ENCODE data around the gene MXD3. TPM values are rescaled to one million over a fixed set of nuclear protein-coding genes. Genes with fewer than 3 reads are reported as not detected.

MXD3 gene, protein sequence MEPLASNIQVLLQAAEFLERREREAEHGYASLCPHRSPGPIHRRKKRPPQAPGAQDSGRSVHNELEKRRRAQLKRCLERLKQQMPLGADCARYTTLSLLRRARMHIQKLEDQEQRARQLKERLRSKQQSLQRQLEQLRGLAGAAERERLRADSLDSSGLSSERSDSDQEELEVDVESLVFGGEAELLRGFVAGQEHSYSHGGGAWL
- total RNA-seq, result 32.0 and 68.0 TPM in 2 replicates

DNA sequence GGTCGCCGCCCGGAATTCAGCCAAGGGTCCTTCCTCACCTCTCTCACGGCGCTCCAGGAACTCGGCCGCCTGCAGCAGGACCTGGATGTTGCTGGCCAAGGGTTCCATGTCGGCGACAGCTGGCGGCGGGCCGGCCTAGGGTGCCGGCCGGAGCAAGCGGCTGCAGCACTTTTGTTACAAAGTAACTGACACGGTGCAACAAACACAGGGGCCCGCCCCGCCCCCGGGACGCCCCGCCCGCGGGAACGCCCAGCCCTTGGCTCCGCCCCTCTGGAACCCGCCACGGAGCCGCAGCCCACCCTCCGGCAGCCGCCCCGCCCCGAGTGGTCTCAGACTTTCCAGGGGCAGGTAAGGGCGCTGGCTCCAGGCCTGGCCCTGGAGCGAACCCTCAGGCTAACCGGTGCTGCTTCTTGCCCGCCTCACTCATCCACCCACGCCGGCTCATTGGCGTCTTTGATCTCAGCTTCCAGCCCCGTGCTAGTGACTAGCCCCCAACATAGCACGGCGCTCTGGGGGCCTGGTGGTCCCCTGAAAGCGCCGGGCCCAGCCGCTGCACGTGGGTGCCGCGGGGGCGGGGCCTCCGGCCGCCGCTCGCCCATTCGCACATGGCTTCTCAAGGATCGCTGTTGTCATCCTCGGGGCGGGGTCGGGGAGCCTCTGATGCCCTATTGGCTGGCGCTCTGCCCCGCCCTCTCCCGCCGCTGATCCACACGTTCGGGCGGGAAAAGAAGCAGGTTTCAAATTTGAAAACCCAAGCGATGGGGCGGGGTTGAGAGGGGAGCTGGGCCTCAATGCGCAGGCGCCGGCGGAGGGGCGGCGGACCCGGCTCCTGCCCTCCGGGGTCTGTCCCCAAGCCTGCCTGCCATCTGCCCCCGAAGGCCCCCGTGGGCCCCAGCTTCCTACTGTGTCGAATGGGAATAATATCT, at the start of gene MXD3:
MXD3 (minus strand) TSS at position 176 of the 926 bp plus-strand sequence; CDS start at position 108, 68 bp downstream.

DNA sequence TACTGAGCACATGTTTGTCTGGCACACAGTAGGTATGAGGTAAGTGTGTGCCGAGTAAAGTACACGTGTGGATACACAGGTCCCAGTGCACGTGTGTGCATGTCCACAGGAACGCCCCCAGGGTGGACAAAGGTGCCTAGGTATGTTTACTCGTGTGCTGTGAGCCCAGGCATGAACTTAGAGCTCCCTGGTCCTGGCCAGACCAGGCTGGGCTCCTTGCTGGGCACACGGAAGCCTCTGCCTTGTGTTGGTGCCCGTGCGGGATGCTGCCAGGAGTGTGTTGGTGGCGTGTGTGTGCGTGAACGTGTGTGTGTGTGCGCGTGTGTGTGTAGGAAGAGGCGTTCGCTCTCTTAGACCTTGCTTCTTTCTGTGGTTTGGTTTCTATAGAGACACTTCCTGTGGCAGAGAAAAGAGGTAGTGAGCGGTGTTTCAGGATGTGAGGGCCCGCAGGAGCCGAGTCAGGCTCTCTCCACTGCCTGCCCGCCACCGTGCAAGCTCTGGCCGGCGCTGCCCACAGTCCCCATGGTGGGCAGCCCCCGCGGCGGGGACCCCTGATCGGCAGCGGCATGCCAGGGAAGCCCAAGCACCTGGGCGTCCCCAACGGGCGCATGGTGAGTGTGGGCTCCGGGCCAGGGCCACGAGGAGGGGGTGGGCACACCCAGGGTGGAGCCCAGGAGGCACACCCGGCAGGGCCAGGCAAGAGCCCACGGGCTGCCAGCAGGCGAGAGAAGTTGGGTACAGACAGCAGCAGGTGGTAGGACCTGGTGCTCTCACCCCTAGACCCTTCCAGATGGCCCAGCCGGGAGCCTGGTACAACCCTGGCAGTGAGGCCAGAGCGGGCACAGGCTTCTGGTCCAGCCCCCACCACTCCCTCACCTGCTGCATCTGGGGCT, 46.0 kb upstream of the MXD3 start, which contains the start of gene RGS14:
RGS14 (plus strand) TSS at position 466 of the 893 bp plus-strand sequence; CDS start at position 567, 101 bp downstream.

DNA sequence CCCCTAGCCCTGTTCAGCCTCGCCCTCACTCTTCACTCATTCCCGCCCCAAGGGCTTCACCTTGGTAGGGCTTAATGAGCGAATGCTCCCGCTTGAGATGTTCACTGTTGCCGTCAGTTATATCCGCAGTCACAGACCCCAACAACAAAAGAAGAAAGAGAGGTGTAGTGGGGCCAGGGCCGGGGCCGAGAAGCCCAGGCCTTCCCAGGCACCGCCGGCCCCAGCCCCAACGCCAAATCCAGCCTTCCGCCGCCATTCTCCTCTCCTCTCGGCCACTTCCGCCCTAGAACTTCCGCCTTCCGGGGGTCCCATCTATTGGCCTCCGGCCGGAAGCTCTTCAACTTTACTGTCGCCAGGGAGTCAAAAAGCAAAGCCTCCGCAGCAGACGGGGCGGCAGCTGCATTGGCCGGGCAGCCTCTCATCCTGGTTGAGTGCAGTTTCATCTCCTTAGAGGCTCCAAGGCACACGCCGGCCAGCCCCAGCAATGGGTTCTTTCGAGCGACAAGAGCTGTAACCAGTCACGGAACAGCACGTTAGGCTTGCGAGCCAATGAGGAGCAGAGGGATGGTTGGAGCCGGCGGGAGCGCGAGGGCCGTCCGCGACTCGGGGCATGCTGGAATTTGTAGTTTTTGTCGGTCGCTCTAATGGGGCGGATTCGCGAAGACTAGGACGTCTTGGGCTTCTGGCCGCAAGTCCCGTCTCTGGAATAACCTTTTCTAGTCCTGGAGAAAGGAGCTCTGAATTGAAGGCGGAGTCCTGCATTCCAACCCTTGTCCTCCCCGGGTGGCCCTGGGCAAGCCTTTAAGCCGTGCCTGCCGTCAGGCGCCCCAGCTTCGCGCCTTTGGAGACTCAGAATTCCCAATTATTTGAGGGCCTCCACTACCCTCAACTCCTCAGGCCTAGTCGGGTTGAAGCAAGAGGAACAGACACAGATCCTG, 40.0 kb upstream of the MXD3 start, which contains the start of gene LMAN2:
LMAN2 (minus strand) TSS at position 277 of the 938 bp plus-strand sequence; CDS start at position 256, 21 bp downstream.

DNA sequence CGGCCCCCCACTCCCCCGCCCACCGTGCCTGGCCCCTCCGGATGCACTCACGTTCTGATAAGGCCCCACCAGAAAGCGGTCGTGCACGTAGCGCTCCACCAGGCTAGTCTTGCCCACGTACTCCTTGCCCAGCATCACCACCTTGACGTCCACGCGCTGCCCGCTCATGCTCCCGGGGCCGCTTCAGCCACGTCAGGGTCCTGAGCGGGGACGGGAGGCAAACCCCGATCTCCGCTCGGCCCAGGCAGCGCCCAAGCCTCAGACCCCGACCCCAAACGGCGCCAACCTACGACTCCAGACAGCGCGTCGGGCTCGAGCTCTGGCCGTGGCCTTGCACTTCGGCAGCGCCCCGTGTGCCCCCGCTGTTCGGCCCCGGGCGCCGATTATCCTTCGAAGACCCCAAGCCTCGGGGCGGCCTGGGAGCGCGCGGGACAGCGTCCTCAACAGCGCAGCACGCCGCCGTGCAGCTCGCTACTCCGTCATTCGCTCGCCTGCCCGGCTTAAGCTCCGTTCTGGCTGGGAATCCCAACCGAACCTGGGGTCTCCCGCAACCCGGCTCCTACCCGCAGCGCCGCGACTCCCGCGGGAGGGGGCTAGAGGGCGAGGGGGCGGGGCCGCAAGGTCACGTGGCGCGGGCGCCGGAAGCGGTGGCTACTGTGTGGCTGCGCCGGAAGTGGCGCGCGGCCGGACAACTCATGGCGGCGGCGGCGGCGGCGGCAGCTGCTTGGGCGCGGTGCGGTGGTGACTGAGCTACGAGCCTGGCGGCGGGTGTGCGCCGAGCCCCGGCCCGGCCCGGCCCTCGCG, 8.4 kb downstream of the MXD3 start, which contains the start of the genes PRELID1 and RAB24:
PRELID1 (plus strand) TSS at position 679 of the 804 bp plus-strand sequence. CDS start 187 bp downstream, outside the sequence.
RAB24 (minus strand) TSS at position 599 of the 804 bp plus-strand sequence; CDS start at position 168, 431 bp downstream.

Other genes starting within 250 kb of the MXD3 start
- gene FGFR4, start 225.0 kb downstream of the MXD3 start, total RNA-seq, result 1.7 and 2.3 TPM in 2 replicates
- 25.9 and 28.7 TPM in 2 replicates for gene NSD1, start 178.1 kb downstream of the MXD3 start, total RNA-seq
- gene RAB24, start 8.2 kb downstream of the MXD3 start, total RNA-seq, result 21.7 and 27.0 TPM in 2 replicates
- gene PRELID1, start 8.1 kb downstream of the MXD3 start, total RNA-seq, result 237 TPM in 2 replicates
- gene LMAN2, start 39.8 kb upstream of the MXD3 start, total RNA-seq, result 259 and 320 TPM in 2 replicates
- 7.2 and 7.9 TPM in 2 replicates for gene RGS14, start 46.0 kb upstream of the MXD3 start, total RNA-seq
- not detected in 2 replicates for gene SLC34A1, start 72.5 kb upstream of the MXD3 start, total RNA-seq
- gene PFN3, start 88.8 kb upstream of the MXD3 start, total RNA-seq, result not detected in 2 replicates
- gene F12, start 97.7 kb upstream of the MXD3 start, total RNA-seq, result 0.89 and 1.4 TPM in 2 replicates
- gene GRK6, start 114.8 kb upstream of the MXD3 start, total RNA-seq, result 47.7 TPM in 2 replicates
- 12.1 and 18.9 TPM in 2 replicates for gene PRR7, start 134.9 kb upstream of the MXD3 start, total RNA-seq
- gene DBN1, start 161.7 kb upstream of the MXD3 start, total RNA-seq, result 243 and 248 TPM in 2 replicates
- 167 and 210 TPM in 2 replicates for gene PDLIM7, start 185.7 kb upstream of the MXD3 start, total RNA-seq
- gene DOK3, start 197.9 kb upstream of the MXD3 start, total RNA-seq, result 3.2 and 4.4 TPM in 2 replicates
- 106 and 138 TPM in 2 replicates for gene DDX41, start 205.1 kb upstream of the MXD3 start, total RNA-seq
- 19.7 and 20.1 TPM in 2 replicates for gene FAM193B, start 242.7 kb upstream of the MXD3 start, total RNA-seq

Data from mammary microvascular endothelial cell (primary cell).